ENCODE results near the gene NOX5. TPM values are rescaled to one million over a fixed set of nuclear protein-coding genes. Genes with fewer than 3 reads are reported as not detected.

Gene NOX5
- total RNA-seq, 2 experiments from 2014 or later: not detected

DNA sequence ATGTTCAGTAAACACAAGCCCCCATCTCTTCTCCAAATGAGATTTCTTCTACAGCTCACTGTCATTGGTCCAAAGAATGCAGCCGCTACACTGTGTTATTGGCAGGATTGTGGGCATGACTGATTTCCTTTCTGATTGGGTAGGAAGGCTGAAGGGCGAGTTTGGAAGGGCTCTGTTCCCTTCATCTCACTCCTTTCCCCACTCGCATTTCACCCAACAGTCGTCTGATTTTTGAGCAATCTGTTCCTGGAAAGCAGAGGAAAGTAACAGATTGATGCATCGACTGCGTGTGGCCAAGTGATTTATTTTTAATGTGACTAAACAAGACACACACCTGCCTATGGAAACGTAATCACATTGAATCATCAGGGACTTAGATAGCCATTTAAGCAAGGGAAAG, 55.5 kb downstream of the NOX5 start:
- Mint-ChIP-seq H3K27ac (no peak overlapping the region), H3K9me3 (peaks cover 2% of the 10 kb centered on the region), H3K4me1 (ENCODE audit: low read depth) (peaks cover 4% of the 10 kb centered on the region), H3K4me3 (no peak overlapping the region), H3K36me3 (ENCODE audit: low read depth) (no peaks in the 10 kb centered on the region), H3K27me3 (peaks cover 31% of the 10 kb centered on the region)
- ATAC-seq (no peak), DNase-seq (no peak)
- POLR2A ChIA-PET: interaction anchor here (0.6 kb wide), 1 partner anchor 11 kb away, joined by 4 read pairs; no protein-coding TSS in a partner anchor
- CTCF ChIA-PET: no interaction called here
- intact Hi-C loops (cut with micrococcal nuclease): no loop called here
- TF ChIP-seq CTCF (IDR thresholded peaks at IDR 0.05): no peak

DNA sequence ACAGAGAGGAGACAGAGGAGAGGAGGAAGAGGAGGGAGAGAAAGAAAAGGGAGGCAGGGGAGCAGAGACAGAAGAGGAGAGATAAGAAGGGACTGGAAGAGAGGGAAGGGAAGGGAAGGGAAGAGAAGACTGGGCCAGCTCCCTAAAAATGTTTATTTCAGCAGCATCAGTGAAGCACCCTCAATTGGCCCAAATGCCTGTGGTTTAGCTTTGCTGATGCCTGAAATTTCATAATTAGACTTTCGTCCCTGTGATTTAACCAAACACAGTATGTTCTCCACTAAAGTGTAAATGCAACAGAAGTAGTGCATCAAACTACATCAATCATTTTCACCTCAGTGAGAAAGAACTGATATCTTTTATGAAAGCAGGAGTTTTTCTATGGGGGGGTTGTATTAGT, 55.9 kb downstream of the NOX5 start:
- ATAC-seq: no peak
- DNase-seq: no peak
- Mint-ChIP-seq H3K27ac (no peak overlapping the region), H3K4me1 (ENCODE audit: low read depth) (peaks cover 4% of the 10 kb centered on the region), H3K4me3 (no peak overlapping the region), H3K27me3 (peaks cover 35% of the 10 kb centered on the region), H3K36me3 (ENCODE audit: low read depth) (no peaks in the 10 kb centered on the region), H3K9me3 (peaks cover 2% of the 10 kb centered on the region)
- intact Hi-C loops (cut with micrococcal nuclease): no loop called here
- ChIA-PET POLR2A (no interaction called here), CTCF (no interaction called here)
- TF ChIP-seq CTCF (IDR thresholded peaks at IDR 0.05): no peak

DNA sequence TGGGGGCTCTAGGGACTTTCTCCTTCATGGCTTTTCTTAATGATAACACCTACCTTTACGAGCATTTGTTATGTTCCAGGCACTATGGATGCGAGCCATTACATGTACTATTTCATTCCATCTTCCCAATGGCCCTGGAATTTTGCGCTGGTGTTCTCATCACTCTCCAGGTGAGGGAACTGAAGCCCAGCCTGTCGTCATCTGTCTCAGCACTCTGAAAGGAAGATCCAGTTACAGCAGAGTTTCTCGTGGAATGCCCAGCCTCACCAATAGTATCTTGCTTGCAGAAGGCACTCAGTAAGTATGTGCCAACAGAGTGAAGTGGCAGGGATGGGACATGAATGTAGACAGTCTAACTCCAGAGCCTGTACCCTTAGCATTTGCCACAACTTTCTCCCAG, 56.8 kb downstream of the NOX5 start:
- ChIA-PET POLR2A (no interaction called here), CTCF (no interaction called here)
- H3K4me3 Mint-ChIP-seq: no peak overlapping the region

DNA sequence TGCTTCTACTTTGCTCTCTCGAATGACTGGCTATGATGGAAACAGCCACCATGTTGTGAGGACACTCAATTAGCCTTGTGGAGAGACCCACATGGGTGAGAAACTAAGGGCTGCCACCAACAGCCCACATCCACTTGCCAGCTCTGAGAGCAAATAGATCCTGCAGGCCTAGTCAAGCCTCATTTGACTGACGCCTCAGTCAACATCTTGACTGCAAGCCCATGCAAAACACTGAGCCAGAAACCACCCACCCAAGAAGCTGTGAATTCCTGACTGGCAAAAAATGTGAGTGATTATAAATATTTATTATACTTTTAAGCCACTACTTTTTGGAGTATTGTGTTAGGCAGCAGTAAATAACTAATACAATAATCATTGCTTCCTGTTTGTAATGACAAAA, 58.4 kb downstream of the NOX5 start:
- ChIA-PET CTCF (no interaction called here), POLR2A (no interaction called here)
- Mint-ChIP-seq H3K4me3 (no peak overlapping the region), H3K36me3 (ENCODE audit: low read depth) (no peaks in the 10 kb centered on the region), H3K4me1 (ENCODE audit: low read depth) (peaks cover 4% of the 10 kb centered on the region), H3K27me3 (peaks cover 38% of the 10 kb centered on the region), H3K9me3 (peaks cover 2% of the 10 kb centered on the region), H3K27ac (no peak overlapping the region)
- intact Hi-C loops (cut with micrococcal nuclease): no loop called here
- ATAC-seq: no peak
- no peak for DNase-seq
- TF ChIP-seq CTCF (IDR thresholded peaks at IDR 0.05): no peak

More for the DNA sequence above, 56.8 kb downstream of the NOX5 start:
- DNase-seq (no peak), ATAC-seq (no peak)
- no peaks in the 10 kb centered on the region for H3K36me3 Mint-ChIP-seq (ENCODE audit: low read depth)
- H3K27ac Mint-ChIP-seq: no peak overlapping the region
- H3K9me3 Mint-ChIP-seq: peaks cover 2% of the 10 kb centered on the region
- H3K27me3 Mint-ChIP-seq: peaks cover 41% of the 10 kb centered on the region
- intact Hi-C loops (cut with micrococcal nuclease): no loop called here
- peaks cover 4% of the 10 kb centered on the region for H3K4me1 Mint-ChIP-seq (ENCODE audit: low read depth)
- TF ChIP-seq CTCF (IDR thresholded peaks at IDR 0.05): no peak

DNA sequence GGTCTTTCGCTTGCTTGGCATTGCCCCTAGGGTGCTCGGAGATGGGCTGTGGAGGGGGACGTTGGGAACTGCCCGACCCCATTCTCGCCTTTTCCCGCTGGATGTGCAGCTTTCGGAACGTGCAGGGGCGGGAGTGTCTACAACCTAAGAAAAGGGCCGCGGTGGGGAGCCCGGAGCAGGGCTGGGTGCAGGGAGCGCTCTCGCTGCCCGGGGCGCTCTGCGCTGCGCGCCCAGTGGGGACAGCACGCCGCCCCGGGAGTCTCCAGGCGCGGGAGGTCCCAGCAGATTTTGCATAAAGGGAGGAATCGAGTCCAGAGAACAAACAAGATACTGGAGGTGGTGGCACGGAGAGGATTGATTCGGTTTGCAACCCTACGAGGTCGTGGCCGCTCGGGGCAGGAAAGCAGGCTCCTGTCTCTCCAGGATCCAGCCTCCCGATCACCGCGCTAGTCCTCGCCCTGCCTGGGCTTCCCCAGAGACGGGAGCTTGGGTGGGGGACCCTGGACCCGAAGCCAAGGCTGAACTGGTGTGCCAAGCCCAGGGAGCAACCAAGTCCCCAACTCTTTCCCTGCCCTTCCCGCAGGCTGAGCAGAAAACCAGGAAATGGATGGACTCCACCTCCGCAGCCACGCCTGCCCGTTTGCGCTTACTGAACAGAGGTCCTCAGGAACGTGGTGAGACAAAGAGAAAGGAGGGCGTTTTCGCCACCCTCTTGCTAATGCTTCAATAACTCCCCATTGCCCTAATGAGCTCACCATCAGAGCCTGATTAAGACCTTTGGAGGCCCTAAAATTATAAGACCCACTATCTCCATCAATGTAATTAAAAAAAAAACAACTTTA, 59.7 kb downstream of the NOX5 start:
- Mint-ChIP-seq H3K36me3 (ENCODE audit: low read depth) (no peaks in the 10 kb centered on the region), H3K27ac (no peak overlapping the region), H3K4me1 (ENCODE audit: low read depth) (peaks cover 4% of the 10 kb centered on the region), H3K27me3 (peaks cover 38% of the 10 kb centered on the region), H3K4me3 (no peak overlapping the region), H3K9me3 (peaks cover 2% of the 10 kb centered on the region)
- intact Hi-C loops (cut with micrococcal nuclease): no loop called here
- CTCF ChIA-PET: no interaction called here
- ATAC-seq (no peak), DNase-seq (no peak)
- no peak for TF ChIP-seq CTCF (IDR thresholded peaks at IDR 0.05)
- POLR2A ChIA-PET: interaction anchor here (0.7 to 1.2 kb wide), 2 partner anchors 11 to 12 kb away, joined by 3 to 4 read pairs; no protein-coding TSS in a partner anchor
